ENCODE data around the gene CCDC200.
"Not testable (repeated sequence)": the region's sequence is repeated elsewhere in the genome, so short reads cannot be mapped to it uniquely, and the experiment has no call there.

Gene CCDC200

GRCh38 chr17:43228020-43228782, at the start of gene CCDC200:
TSS of gene CCDC200 (minus strand) at chr17:43228623. CDS start at chr17:43228554, 69 bp downstream.
- DNase-seq (ENCODE audit: low read depth) = not testable (repeated sequence)

- not testable (repeated sequence) for DNase-seq (ENCODE audit: low read depth)
Measured at GRCh38 chr17:43272914-43273313, 44.5 kb upstream of the CCDC200 start.

GRCh38 chr17:43272483-43272882, 44.1 kb upstream of the CCDC200 start:
- DNase-seq (ENCODE audit: low read depth) = not testable (repeated sequence)

GRCh38 chr17:43270552-43271504, 42.4 kb upstream of the CCDC200 start:
- DNase-seq (ENCODE audit: low read depth) = not testable (repeated sequence)

- not testable (repeated sequence) for DNase-seq (ENCODE audit: low read depth)
Measured at GRCh38 chr17:43246456-43246855, 18.0 kb upstream of the CCDC200 start.

- not testable (repeated sequence) for DNase-seq (ENCODE audit: low read depth)
Measured at GRCh38 chr17:43240596-43241352, 12.4 kb upstream of the CCDC200 start.

- not testable (repeated sequence) for DNase-seq (ENCODE audit: low read depth)
Measured at GRCh38 chr17:43239597-43239996, 11.2 kb upstream of the CCDC200 start.

- not testable (repeated sequence) for DNase-seq (ENCODE audit: low read depth)
Measured at GRCh38 chr17:43233877-43234276, 5.5 kb upstream of the CCDC200 start, which contains the start of gene RNU2-1. TSS of gene RNU2-1 (minus strand) at chr17:43233977.

- DNase-seq (ENCODE audit: low read depth) = not testable (repeated sequence)
Measured at GRCh38 chr17:43233263-43233662, 4.8 kb upstream of the CCDC200 start.

GRCh38 chr17:43232021-43232699, 3.7 kb upstream of the CCDC200 start:
- DNase-seq (ENCODE audit: low read depth) = not testable (repeated sequence)

GRCh38 chr17:43231205-43232020, 3.0 kb upstream of the CCDC200 start:
- DNase-seq (ENCODE audit: low read depth) = not testable (repeated sequence)

- DNase-seq (ENCODE audit: low read depth) = no peak
Measured at GRCh38 chr17:43226393-43226792, 2.0 kb downstream of the CCDC200 start.

GRCh38 chr17:43224146-43224705, 4.2 kb downstream of the CCDC200 start:
- no peak for DNase-seq (ENCODE audit: low read depth)

GRCh38 chr17:43220511-43221125, 7.8 kb downstream of the CCDC200 start:
- DNase-seq (ENCODE audit: low read depth) = no peak

- no peak for DNase-seq (ENCODE audit: low read depth)
Measured at GRCh38 chr17:43219746-43220380, 8.6 kb downstream of the CCDC200 start.

GRCh38 chr17:43219001-43219400, 9.4 kb downstream of the CCDC200 start:
- DNase-seq (ENCODE audit: low read depth) = no peak

- no peak for DNase-seq (ENCODE audit: low read depth)
Measured at GRCh38 chr17:43217614-43218087, 10.8 kb downstream of the CCDC200 start.

GRCh38 chr17:43216762-43217613, 11.4 kb downstream of the CCDC200 start:
- DNase-seq (ENCODE audit: low read depth) = no peak

Data from EH (cell line).